Gastroesophageal sphincter (tissue), 4 donors: Measurements from ENCODE around the gene NGF. TPM values are rescaled to one million over a fixed set of nuclear protein-coding genes. Genes with fewer than 3 reads are reported as not detected.

Experiments used
- ATAC-seq: fragments of 150-250 bp; one replicate; pipeline ENCODE4 v1.9.1; 2016; ENCODE audit warnings: mild to moderate bottlenecking, moderate library complexity
- H3K27ac ChIP-seq, 4 donors: fragments of 200-600 bp; sonication (generic) in 3 of 4; 1 replicate in 3 of 4; 2 replicates in 1 of 4; pipeline ENCODE4 v1.5.1; 2016 to 2019
- H3K27me3 ChIP-seq: fragments of 200-600 bp; sonication (generic); one replicate; pipeline ENCODE4 v1.5.1; 2019
- H3K36me3 ChIP-seq, 2 donors: fragments of 200-600 bp; sonication (generic); one replicate each; pipeline ENCODE4 v1.5.1; 2019; ENCODE audit warnings: control low read depth in 1 of 2
- H3K4me1 ChIP-seq, 3 donors: fragments of 200-600 bp; sonication (generic); 1 replicate in 2 of 3; 2 replicates in 1 of 3; pipeline ENCODE4 v1.5.1; 2016 to 2019; ENCODE audit warnings: control low read depth in 2 of 3
- H3K4me3 ChIP-seq, 2 donors: fragments of 200-600 bp; sonication (generic); one replicate each; pipeline ENCODE4 v1.5.1; 2019; ENCODE audit warnings: mild to moderate bottlenecking in 1 of 2, moderate library complexity in 1 of 2
- H3K9me3 ChIP-seq, 3 donors: fragments of 200-600 bp; sonication (generic); one replicate each; pipeline ENCODE4 v1.5.1; 2017 to 2019; ENCODE audit warnings: control low read depth in 2 of 3
- EP300 ChIP-seq: sonication (generic); formaldehyde crosslinking; IDR thresholded peaks from one replicate; pipeline ENCODE4 v1.6.1; 2017; ENCODE audit warnings: antibody characterized with exemption, mild to moderate bottlenecking
- POLR2A ChIP-seq, 2 donors: fragments of 450-650 bp; IDR thresholded peaks; one replicate each; pipeline ENCODE4 v1.6.1; 2017; ENCODE audit warnings: antibody characterized with exemption in 2 of 2, mild to moderate bottlenecking in 2 of 2, moderate library complexity in 1 of 2
- POLR2AphosphoS5 ChIP-seq: sonication (generic); formaldehyde crosslinking; IDR thresholded peaks from one replicate; pipeline ENCODE4 v1.6.1; 2017; ENCODE audit warnings: antibody characterized with exemption
- WGBS, 2 donors: methylation state at CpG; one replicate each; pipeline ENCODE4 v1.1.5; 2018; ENCODE audit warnings: low coverage in 1 of 2; 5-methylcytosine and 5-hydroxymethylcytosine counted together
- total RNA-seq, 4 donors: library from RNA; depleted of rRNA; stranded (reverse); fragments of >200 nt; gene quantifications; one replicate each; pipeline ENCODE4 v1.1.0, GENCODE V29; 2016
- TF ChIP-seq, protein P1 (sequence below), 4 experiments: fragments of 200-600 bp in 2 of 4; fragments of 450-650 bp in 2 of 4; sonication (generic) in 1 of 4; IDR thresholded peaks; one replicate each; pipeline ENCODE4 v1.5.1; 2017 to 2019; ENCODE audit warnings: antibody characterized with exemption in 4 of 4, mild to moderate bottlenecking in 2 of 4, moderate library complexity in 2 of 4

NGF gene
- total RNA-seq, 4 donors from 2014 or later, result 0.74 to 3.4 (median 2.1) TPM

DNA sequence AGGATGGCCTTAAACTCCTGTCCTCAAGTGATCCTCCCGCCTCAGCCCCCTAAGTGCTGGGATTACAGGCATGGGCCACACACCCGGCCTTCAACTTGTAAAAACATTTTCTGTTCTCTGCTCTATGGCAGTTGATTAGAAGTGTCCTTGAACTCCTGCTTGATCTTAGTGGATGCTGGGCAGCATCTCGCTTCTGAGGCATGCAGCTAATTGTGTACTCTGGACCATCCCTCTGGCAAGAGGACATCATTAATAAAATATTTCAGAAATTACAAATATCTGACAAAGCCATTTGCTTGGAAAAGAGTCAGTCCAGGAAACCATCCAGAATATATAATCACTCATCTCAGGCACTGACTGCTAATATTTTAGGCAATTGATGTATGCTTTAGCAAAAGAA is 8.1 kb downstream of the NGF start:
- TF ChIP-seq POLR2A (IDR thresholded peaks at IDR 0.05) (no peak), POLR2AphosphoS5 (no peak), EP300 (no peak)
- TF ChIP-seq, protein P1, sequence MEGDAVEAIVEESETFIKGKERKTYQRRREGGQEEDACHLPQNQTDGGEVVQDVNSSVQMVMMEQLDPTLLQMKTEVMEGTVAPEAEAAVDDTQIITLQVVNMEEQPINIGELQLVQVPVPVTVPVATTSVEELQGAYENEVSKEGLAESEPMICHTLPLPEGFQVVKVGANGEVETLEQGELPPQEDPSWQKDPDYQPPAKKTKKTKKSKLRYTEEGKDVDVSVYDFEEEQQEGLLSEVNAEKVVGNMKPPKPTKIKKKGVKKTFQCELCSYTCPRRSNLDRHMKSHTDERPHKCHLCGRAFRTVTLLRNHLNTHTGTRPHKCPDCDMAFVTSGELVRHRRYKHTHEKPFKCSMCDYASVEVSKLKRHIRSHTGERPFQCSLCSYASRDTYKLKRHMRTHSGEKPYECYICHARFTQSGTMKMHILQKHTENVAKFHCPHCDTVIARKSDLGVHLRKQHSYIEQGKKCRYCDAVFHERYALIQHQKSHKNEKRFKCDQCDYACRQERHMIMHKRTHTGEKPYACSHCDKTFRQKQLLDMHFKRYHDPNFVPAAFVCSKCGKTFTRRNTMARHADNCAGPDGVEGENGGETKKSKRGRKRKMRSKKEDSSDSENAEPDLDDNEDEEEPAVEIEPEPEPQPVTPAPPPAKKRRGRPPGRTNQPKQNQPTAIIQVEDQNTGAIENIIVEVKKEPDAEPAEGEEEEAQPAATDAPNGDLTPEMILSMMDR (IDR thresholded peaks at IDR 0.05), result no peak
- no peaks in the 10 kb centered on the region for H3K36me3 ChIP-seq
- 67 to 69% methylated on average over 2 to 3 of the region's 3 CpGs for WGBS, 2 donors
- H3K27ac ChIP-seq, result peak overlapping the region in 3 of 4 donors; percentile 41 to 66 (median 50)
- ATAC-seq, result no peak
- H3K9me3 ChIP-seq, result no peaks in the 10 kb centered on the region
- H3K4me3 ChIP-seq, result no peak overlapping the region
- H3K27me3 ChIP-seq, result no peaks in the 10 kb centered on the region
- H3K4me1 ChIP-seq, result peaks cover 0 to 20% (median 10%) of the 10 kb centered on the region in 3 donors

DNA sequence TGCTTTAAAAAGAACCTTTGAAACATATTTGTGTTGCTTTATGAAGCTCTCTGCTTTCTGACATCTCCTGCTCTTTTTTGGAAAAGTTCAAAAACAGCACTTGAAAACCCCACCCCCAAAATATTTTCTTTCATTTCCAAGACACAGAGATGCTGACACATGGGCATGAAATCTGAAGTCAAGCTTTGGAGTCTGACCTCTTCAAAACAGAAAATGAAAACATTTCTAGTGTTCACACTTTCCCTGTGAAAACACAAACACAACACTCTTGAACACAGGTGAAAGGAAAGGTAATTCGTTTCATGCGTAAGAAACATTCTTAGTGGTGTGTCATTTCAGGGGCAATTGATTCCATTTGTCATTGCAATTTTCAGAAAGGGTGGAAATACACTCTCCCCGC is 10.8 kb downstream of the NGF start:
- H3K4me3 ChIP-seq, result no peak overlapping the region
- H3K27ac ChIP-seq, result no peak overlapping the region
- H3K9me3 ChIP-seq, result no peaks in the 10 kb centered on the region
- H3K27me3 ChIP-seq, result no peaks in the 10 kb centered on the region
- no peak for TF ChIP-seq EP300
- no peak for TF ChIP-seq POLR2AphosphoS5
- no peak for TF ChIP-seq POLR2A (IDR thresholded peaks at IDR 0.05)
- TF ChIP-seq, protein P1 (IDR thresholded peaks at IDR 0.05), result no peak
- no peaks in the 10 kb centered on the region for H3K36me3 ChIP-seq
- no peak for ATAC-seq
- peaks cover 0 to 9% (median 7%) of the 10 kb centered on the region in 3 donors for H3K4me1 ChIP-seq
- WGBS, 2 donors, result 91 to 94% methylated on average over 3 of the region's 3 CpGs

DNA sequence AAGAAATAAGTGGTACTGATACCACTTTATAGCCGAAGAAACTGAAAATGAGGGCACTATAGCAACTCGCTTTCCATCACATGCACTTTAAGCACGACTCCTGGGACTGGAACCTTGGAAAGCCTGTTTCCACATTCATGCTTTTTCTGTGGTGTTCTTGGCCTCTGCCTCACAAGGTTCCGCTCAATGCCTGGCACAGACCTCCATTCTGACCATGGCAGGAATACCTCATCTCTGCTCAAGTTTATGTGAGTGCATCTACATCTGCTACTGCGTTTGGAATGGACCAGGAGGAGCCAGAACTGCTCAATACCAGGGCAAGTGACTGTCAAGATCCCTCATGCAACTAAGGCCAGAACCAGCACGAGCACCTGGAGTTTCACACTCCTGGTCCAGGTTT is 11.6 kb downstream of the NGF start:
- WGBS, 2 donors, result 93 to 100% methylated on average over 2 to 6 of the region's 6 CpGs
- Histone ChIP-seq H3K4me1 (peaks cover 0 to 7% (median 4%) of the 10 kb centered on the region in 3 donors), H3K9me3 (no peaks in the 10 kb centered on the region), H3K36me3 (no peaks in the 10 kb centered on the region), H3K4me3 (no peak overlapping the region), H3K27me3 (no peaks in the 10 kb centered on the region), H3K27ac (peak overlapping the region in 2 of 4 donors; percentile 6 to 40)
- ATAC-seq, result no peak
- TF ChIP-seq, protein P1 (IDR thresholded peaks at IDR 0.05), result no peak
- TF ChIP-seq EP300, result no peak

DNA sequence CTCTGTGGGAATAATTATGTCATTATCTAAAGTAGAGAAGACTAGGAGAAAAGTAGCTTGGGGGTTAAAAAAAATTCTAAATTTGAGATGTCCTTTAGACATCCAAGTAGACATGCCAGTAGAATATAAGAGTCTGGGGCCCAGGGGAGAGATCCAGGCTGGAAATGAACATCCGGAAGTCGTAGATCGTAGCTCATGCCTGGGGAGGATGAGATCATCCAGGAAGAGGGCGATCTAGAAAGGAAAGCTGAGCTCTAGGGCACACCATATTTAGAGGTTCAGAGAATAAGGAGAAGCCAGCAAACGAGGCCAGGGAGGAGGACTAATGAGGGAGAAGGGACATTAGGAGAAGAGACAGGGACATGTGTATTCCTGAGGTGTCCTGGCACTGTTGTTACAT is 12.2 kb downstream of the NGF start:
- Histone ChIP-seq H3K9me3 (no peaks in the 10 kb centered on the region), H3K4me3 (no peak overlapping the region), H3K27ac (peak overlapping the region in 1 of 4 donors; percentile 40), H3K36me3 (no peaks in the 10 kb centered on the region), H3K27me3 (no peaks in the 10 kb centered on the region), H3K4me1 (peaks cover 0 to 7% (median 0%) of the 10 kb centered on the region in 3 donors)
- WGBS, 2 donors, result 51 to 61% methylated on average over 5 of the region's 5 CpGs
- no peak for ATAC-seq
- TF ChIP-seq POLR2A (IDR thresholded peaks at IDR 0.05), result no peak
- TF ChIP-seq, protein P1 (IDR thresholded peaks at IDR 0.05), result no peak
- no peak for TF ChIP-seq EP300
- no peak for TF ChIP-seq POLR2AphosphoS5

DNA sequence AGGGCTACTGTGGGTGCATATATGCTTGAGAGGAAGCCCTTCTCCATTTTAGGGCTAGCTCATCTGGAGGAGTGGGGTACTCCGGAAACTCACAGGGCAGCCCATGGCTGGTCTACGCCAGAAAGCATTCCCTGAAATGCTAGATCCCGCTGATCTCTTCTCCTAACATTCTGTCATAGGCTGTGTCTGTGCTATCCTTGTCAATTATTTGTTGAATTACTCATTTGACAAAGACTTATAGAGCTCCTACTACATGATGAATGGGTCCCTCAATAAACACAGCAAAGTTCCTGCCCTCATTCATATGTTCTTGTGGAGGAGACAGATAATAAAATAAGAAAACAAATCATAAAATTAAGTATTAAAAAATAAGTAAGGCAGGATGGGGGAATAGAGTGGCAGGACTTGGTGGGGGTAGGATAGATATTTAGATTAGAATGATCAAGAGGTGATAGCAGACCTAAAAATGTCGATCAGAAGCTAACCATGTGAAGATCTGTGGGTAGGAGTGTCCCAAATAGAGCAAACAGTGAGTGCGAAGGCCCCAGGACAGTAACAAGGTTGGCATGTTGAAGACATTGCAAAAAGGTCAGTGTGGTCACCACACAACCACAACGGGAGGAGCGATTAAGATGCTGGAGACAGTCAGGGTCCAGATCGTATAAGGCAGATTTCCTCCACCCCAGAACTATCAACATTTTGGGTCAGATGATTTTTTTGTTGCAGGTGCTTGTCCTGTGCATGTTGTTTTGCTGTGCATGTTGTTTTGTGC is 13.2 kb downstream of the NGF start:
- no peaks in the 10 kb centered on the region for H3K27me3 ChIP-seq
- ATAC-seq, result no peak
- TF ChIP-seq, protein P1 (IDR thresholded peaks at IDR 0.05), result no peak
- no peak for TF ChIP-seq POLR2A (IDR thresholded peaks at IDR 0.05)
- TF ChIP-seq POLR2AphosphoS5, result no peak
- no peak for TF ChIP-seq EP300
- H3K27ac ChIP-seq, result no peak overlapping the region
- WGBS, 2 donors, result 86 to 89% methylated on average over 5 to 7 of the region's 8 CpGs
- no peaks in the 10 kb centered on the region for H3K36me3 ChIP-seq
- H3K9me3 ChIP-seq, result no peaks in the 10 kb centered on the region
- no peak overlapping the region for H3K4me3 ChIP-seq
- peaks cover 0 to 1% (median 0%) of the 10 kb centered on the region in 3 donors for H3K4me1 ChIP-seq
